GM23248 (cell line): Measurements from ENCODE around the gene IL18RAP. TPM values are rescaled to one million over a fixed set of nuclear protein-coding genes. Genes with fewer than 3 reads are reported as not detected.

Experiments used
- DNase-seq: peaks from one replicate; pipeline ENCODE4 v3.0.0-alpha.2; 2015
- H2AFZ ChIP-seq: fragments of 200-600 bp; sonication (generic); 2 replicates; pipeline ENCODE4 v1.6.1; 2016; ENCODE audit warnings: antibody characterized with exemption
- H3F3A ChIP-seq: fragments of 200-600 bp; sonication (generic); 2 replicates; pipeline ENCODE4 v1.6.1; 2016; ENCODE audit warnings: mild to moderate bottlenecking, antibody characterized with exemption, mixed run types; ENCODE audit not compliant: insufficient read depth
- H3K27ac ChIP-seq: fragments of 200-600 bp; sonication (generic); 2 replicates; pipeline ENCODE4 v1.5.1; 2016; ENCODE audit warnings: mild to moderate bottlenecking
- H3K27me3 ChIP-seq: fragments of 200-600 bp; sonication (generic); replicated peaks from 2 replicates; pipeline ENCODE4 v1.6.1; 2016; ENCODE audit warnings: mild to moderate bottlenecking; ENCODE audit not compliant: insufficient read depth
- H3K36me3 ChIP-seq: fragments of 200-600 bp; sonication (generic); 2 replicates; pipeline ENCODE4 v1.6.1; 2016; ENCODE audit warnings: low read depth, mild to moderate bottlenecking
- H3K4me1 ChIP-seq: fragments of 200-600 bp; sonication (generic); 2 replicates; pipeline ENCODE4 v1.6.1; 2016; ENCODE audit warnings: mild to moderate bottlenecking; ENCODE audit not compliant: insufficient read depth
- H3K4me2 ChIP-seq: fragments of 200-600 bp; sonication (generic); one replicate; pipeline ENCODE4 v1.6.1; 2016; ENCODE audit warnings: mild to moderate bottlenecking; ENCODE audit not compliant: unreplicated experiment
- H3K4me3 ChIP-seq: fragments of 200-600 bp; sonication (generic); 2 replicates; pipeline ENCODE4 v1.5.1; 2016; ENCODE audit warnings: mild to moderate bottlenecking
- H3K79me2 ChIP-seq: fragments of 200-600 bp; sonication (generic); 2 replicates; pipeline ENCODE4 v1.6.1; 2016; ENCODE audit warnings: mild to moderate bottlenecking; ENCODE audit not compliant: insufficient read depth
- H3K9ac ChIP-seq: fragments of 200-600 bp; sonication (generic); 2 replicates; pipeline ENCODE4 v1.6.1; 2016; ENCODE audit warnings: mild to moderate bottlenecking
- H3K9me2 ChIP-seq: fragments of 200-600 bp; sonication (generic); 2 replicates; pipeline ENCODE4 v1.6.1; 2016; ENCODE audit warnings: mixed run types, mild to moderate bottlenecking, moderate library complexity; ENCODE audit not compliant: insufficient read depth
- H3K9me3 ChIP-seq: fragments of 200-600 bp; sonication (generic); one replicate; pipeline ENCODE4 v1.6.1; 2017; ENCODE audit warnings: low read depth
- H4K20me1 ChIP-seq: fragments of 200-600 bp; sonication (generic); 2 replicates; pipeline ENCODE4 v1.6.0; 2016; ENCODE audit not compliant: insufficient read depth
- EZH2 ChIP-seq: fragments of 200-600 bp; sonication (generic); IDR thresholded peaks from 2 replicates; pipeline ENCODE4 v1.6.1; 2018; ENCODE audit warnings: antibody characterized with exemption, mild to moderate bottlenecking; ENCODE audit not compliant: insufficient read depth, poor library complexity, severe bottlenecking
- EZH2phosphoT487 ChIP-seq: fragments of 200-600 bp; sonication (generic); IDR thresholded peaks from 2 replicates; pipeline ENCODE4 v1.6.1; 2018; ENCODE audit warnings: antibody characterized with exemption, moderate library complexity, mild to moderate bottlenecking, low read depth; ENCODE audit not compliant: insufficient read depth
- WGBS, 2 experiments: methylation state at CpG; one replicate each; pipeline ENCODE4 v1.1.6; 2015 to 2017; ENCODE audit warnings: low lambda C conversion rate in 2 of 2, low coverage in 1 of 2; ENCODE audit errors: missing lambda C conversion rate in 2 of 2; 5-methylcytosine and 5-hydroxymethylcytosine counted together
- in situ Hi-C: fragments of 300-500 bp; cut with MboI; formaldehyde crosslinking; loops from 2 replicates; pipeline ENCODE4 v1.15.0; 2020
- polyA plus RNA-seq: library from polyadenylated mRNA; unstranded; fragments of >200 nt; fragmentation: Nextera tagmentation; extraction: Ambion mirVana; gene quantifications from 2 replicates; pipeline ENCODE4 v1.2.1, GENCODE V29; 2016
- total RNA-seq: library from RNA; depleted of rRNA; stranded (reverse); fragments of >200 nt; shearing (Covaris generic); gene quantifications from 2 replicates; pipeline ENCODE4 v1.2.3, GENCODE V29; 2014

Gene IL18RAP
- total and polyA plus RNA-seq, 2 experiments from 2014 or later = 0.11 TPM; not detected in 1

- H3K27me3 ChIP-seq = no peaks in the 10 kb centered on the region
- no peaks in the 10 kb centered on the region for H3K4me1 ChIP-seq
- peaks cover 3% of the 10 kb centered on the region for H3K9me3 ChIP-seq
- H4K20me1 ChIP-seq = no peaks in the 10 kb centered on the region
- no peak overlapping the region for H3K4me2 ChIP-seq
- in situ Hi-C loops = no loop called here
- H3K9ac ChIP-seq = no peak overlapping the region
- no peaks in the 10 kb centered on the region for H3K36me3 ChIP-seq
- no peak overlapping the region for H3K27ac ChIP-seq
- no peak for TF ChIP-seq EZH2
- WGBS, 2 experiments = 73 to 80% methylated on average over 3 of the region's 3 CpGs
- no peaks in the 10 kb centered on the region for H3K79me2 ChIP-seq
- H2AFZ ChIP-seq = no peak overlapping the region
- no peaks in the 10 kb centered on the region; the same call in 1 of the 2 replicates for H3K9me2 ChIP-seq
- no peaks in the 10 kb centered on the region for H3F3A ChIP-seq
- H3K4me3 ChIP-seq = no peak overlapping the region
- no peak for DNase-seq
These were observed 37.0 kb upstream of the IL18RAP start for GRCh38 chr2:102386004-102386403.

GRCh38 chr2:102386867-102387541, 36.0 kb upstream of the IL18RAP start:
- Histone ChIP-seq H3K4me3 (no peak overlapping the region), H3K27ac (no peak overlapping the region), H3K9me3 (peaks cover 3% of the 10 kb centered on the region), H3K4me2 (no peak overlapping the region), H3K4me1 (no peaks in the 10 kb centered on the region), H4K20me1 (no peaks in the 10 kb centered on the region), H3K9ac (no peak overlapping the region), H3F3A (no peaks in the 10 kb centered on the region), H2AFZ (no peak overlapping the region), H3K79me2 (no peaks in the 10 kb centered on the region), H3K27me3 (no peaks in the 10 kb centered on the region), H3K9me2 (no peaks in the 10 kb centered on the region; the same call in 1 of the 2 replicates), H3K36me3 (no peaks in the 10 kb centered on the region)
- TF ChIP-seq EZH2 = no peak
- no peak for TF ChIP-seq EZH2phosphoT487
- in situ Hi-C loops = no loop called here
- DNase-seq = no peak
- WGBS, 2 experiments = 68 to 81% methylated on average over 3 of the region's 3 CpGs

DNA sequence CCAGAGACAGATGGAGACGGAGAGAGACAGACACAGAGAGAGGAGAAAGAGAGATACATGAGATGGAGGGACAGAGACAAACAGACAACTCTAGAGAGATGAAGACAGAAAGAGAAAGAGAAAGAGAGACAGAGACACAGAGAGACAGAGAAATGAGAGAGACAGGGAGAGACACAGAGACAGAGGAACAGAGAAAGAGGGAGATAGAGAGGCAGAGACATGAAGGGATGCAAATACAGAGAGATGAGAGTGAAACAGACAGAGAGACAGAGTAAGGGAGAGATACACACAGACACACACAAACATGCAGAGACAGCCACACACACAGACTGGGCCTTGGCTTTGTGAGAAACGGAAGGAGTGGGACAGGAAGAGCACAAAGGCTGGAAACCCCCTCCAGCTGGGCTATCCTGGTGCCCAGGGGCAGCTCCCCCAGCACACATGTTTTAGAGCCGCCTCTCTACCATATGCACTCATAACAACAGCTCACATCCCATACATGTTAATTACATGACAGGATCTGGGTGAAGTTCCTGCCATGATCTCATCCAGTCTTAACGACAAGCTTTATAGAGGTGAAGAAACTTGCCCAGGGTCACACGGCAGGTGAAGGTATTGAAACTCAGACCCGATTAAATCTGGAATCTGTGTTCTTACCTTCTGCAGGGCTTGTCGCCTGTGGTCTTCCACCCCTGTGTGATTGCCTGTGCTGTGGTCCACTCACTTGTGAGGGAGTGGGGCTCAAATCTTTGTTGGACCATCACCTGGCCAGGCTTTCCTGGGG, 35.0 kb upstream of the IL18RAP start:
- no peaks in the 10 kb centered on the region for H3K27me3 ChIP-seq
- no peak overlapping the region for H3K9ac ChIP-seq
- 75 to 76% methylated on average over 7 of the region's 7 CpGs for WGBS, 2 experiments
- no peak overlapping the region for H3K4me3 ChIP-seq
- no peak overlapping the region for H2AFZ ChIP-seq
- no peak overlapping the region for H3K4me2 ChIP-seq
- H4K20me1 ChIP-seq = no peaks in the 10 kb centered on the region
- H3K9me3 ChIP-seq = peaks cover 3% of the 10 kb centered on the region
- DNase-seq = no peak
- no peak for TF ChIP-seq EZH2
- no peak for TF ChIP-seq EZH2phosphoT487
- no peak overlapping the region for H3K27ac ChIP-seq
- no peaks in the 10 kb centered on the region for H3F3A ChIP-seq
- in situ Hi-C loops = no loop called here
- no peaks in the 10 kb centered on the region for H3K4me1 ChIP-seq
- H3K9me2 ChIP-seq = no peaks in the 10 kb centered on the region; the same call in 1 of the 2 replicates
- no peaks in the 10 kb centered on the region for H3K79me2 ChIP-seq
- H3K36me3 ChIP-seq = no peaks in the 10 kb centered on the region

- H3K4me3 ChIP-seq = no peak overlapping the region
- H3K4me1 ChIP-seq = no peaks in the 10 kb centered on the region
- no peaks in the 10 kb centered on the region; the same call in 1 of the 2 replicates for H3K27me3 ChIP-seq
- WGBS, 2 experiments = 95 to 96% methylated on average over 2 of the region's 2 CpGs
- no peaks in the 10 kb centered on the region for H3K79me2 ChIP-seq
- in situ Hi-C loops = no loop called here
- no peak overlapping the region for H3K9ac ChIP-seq
- H3K36me3 ChIP-seq = no peaks in the 10 kb centered on the region
- H3K4me2 ChIP-seq = no peak overlapping the region
- no peaks in the 10 kb centered on the region for H3K9me3 ChIP-seq
- TF ChIP-seq EZH2 (no peak), EZH2phosphoT487 (no peak)
- no peak overlapping the region for H3K27ac ChIP-seq
- no peak overlapping the region for H2AFZ ChIP-seq
- no peaks in the 10 kb centered on the region for H3F3A ChIP-seq
- no peaks in the 10 kb centered on the region for H3K9me2 ChIP-seq
- no peaks in the 10 kb centered on the region for H4K20me1 ChIP-seq
- no peak for DNase-seq
These were observed 31.4 kb upstream of the IL18RAP start for GRCh38 chr2:102391565-102391964.
